ENCODE measurements around the gene GRIK3. TPM values are rescaled to one million over a fixed set of nuclear protein-coding genes. Genes with fewer than 3 reads are reported as not detected.

The GRIK3 gene
- total RNA-seq, 1 donor from 2014 or later: 2.3 TPM

GRCh38 chr1:37010011-37010410, 24.3 kb downstream of the GRIK3 start:
- no peaks in the 10 kb centered on the region for H3K4me1 Mint-ChIP-seq (ENCODE audit: unreplicated experiment)
- TF ChIP-seq CTCF (conservative IDR thresholded peaks at IDR 0.05): no peak
- H3K36me3 Mint-ChIP-seq: no peaks in the 10 kb centered on the region
- no peak for DNase-seq (ENCODE audit: extremely low spot score, unreplicated experiment)
- peaks cover 21% of the 10 kb centered on the region for H3K27me3 Mint-ChIP-seq
- H3K27ac Mint-ChIP-seq: no peak overlapping the region
- no peaks in the 10 kb centered on the region for H3K9me3 Mint-ChIP-seq
- no peak overlapping the region for H3K4me3 Mint-ChIP-seq

- Mint-ChIP-seq H3K27me3 (peaks cover 18% of the 10 kb centered on the region), H3K36me3 (no peaks in the 10 kb centered on the region), H3K27ac (no peak overlapping the region), H3K4me1 (ENCODE audit: unreplicated experiment) (no peaks in the 10 kb centered on the region), H3K9me3 (no peaks in the 10 kb centered on the region), H3K4me3 (no peak overlapping the region)
- DNase-seq (ENCODE audit: extremely low spot score, unreplicated experiment): no peak
- TF ChIP-seq CTCF (conservative IDR thresholded peaks at IDR 0.05): no peak
Measured at GRCh38 chr1:37009521-37009920, 24.8 kb downstream of the GRIK3 start.

- H3K36me3 Mint-ChIP-seq: no peaks in the 10 kb centered on the region
- H3K4me3 Mint-ChIP-seq: no peak overlapping the region
- no peak for TF ChIP-seq CTCF (conservative IDR thresholded peaks at IDR 0.05)
- DNase-seq (ENCODE audit: extremely low spot score, unreplicated experiment): no peak
- no peaks in the 10 kb centered on the region for H3K9me3 Mint-ChIP-seq
- H3K27me3 Mint-ChIP-seq: peaks cover 23% of the 10 kb centered on the region
- H3K4me1 Mint-ChIP-seq (ENCODE audit: unreplicated experiment): no peaks in the 10 kb centered on the region
- H3K27ac Mint-ChIP-seq: no peak overlapping the region
Measured at GRCh38 chr1:37006132-37006868, 28.0 kb downstream of the GRIK3 start.

- H3K36me3 Mint-ChIP-seq: no peaks in the 10 kb centered on the region
- H3K4me1 Mint-ChIP-seq (ENCODE audit: unreplicated experiment): no peaks in the 10 kb centered on the region
- H3K27me3 Mint-ChIP-seq: peaks cover 38% of the 10 kb centered on the region
- H3K4me3 Mint-ChIP-seq: no peak overlapping the region
- no peak for TF ChIP-seq CTCF (conservative IDR thresholded peaks at IDR 0.05)
- no peak overlapping the region for H3K27ac Mint-ChIP-seq
- DNase-seq (ENCODE audit: extremely low spot score, unreplicated experiment): no peak
- H3K9me3 Mint-ChIP-seq: no peaks in the 10 kb centered on the region
Measured at GRCh38 chr1:37002898-37003297, 31.4 kb downstream of the GRIK3 start.

- Mint-ChIP-seq H3K36me3 (no peaks in the 10 kb centered on the region), H3K27me3 (peaks cover 31% of the 10 kb centered on the region), H3K27ac (no peak overlapping the region), H3K4me3 (no peak overlapping the region), H3K4me1 (ENCODE audit: unreplicated experiment) (no peaks in the 10 kb centered on the region), H3K9me3 (no peaks in the 10 kb centered on the region)
- no peak for TF ChIP-seq CTCF (conservative IDR thresholded peaks at IDR 0.05)
- no peak for DNase-seq (ENCODE audit: extremely low spot score, unreplicated experiment)
Measured at GRCh38 chr1:37001703-37002102, 32.6 kb downstream of the GRIK3 start.

All from type B pancreatic cell (in vitro differentiated cells).